HG03139 (cell line): ENCODE measurements around the gene DLG1.
"Not testable (repeated sequence)": the region's sequence is repeated elsewhere in the genome, so short reads cannot be mapped to it uniquely, and the experiment has no call there.

Experiments used
- ATAC-seq: cut with Tn5 transposase; IDR thresholded peaks from one replicate; pipeline ENCODE4 v1.9.1; 2021; ENCODE audit not compliant: unreplicated experiment

The DLG1 gene

DNA sequence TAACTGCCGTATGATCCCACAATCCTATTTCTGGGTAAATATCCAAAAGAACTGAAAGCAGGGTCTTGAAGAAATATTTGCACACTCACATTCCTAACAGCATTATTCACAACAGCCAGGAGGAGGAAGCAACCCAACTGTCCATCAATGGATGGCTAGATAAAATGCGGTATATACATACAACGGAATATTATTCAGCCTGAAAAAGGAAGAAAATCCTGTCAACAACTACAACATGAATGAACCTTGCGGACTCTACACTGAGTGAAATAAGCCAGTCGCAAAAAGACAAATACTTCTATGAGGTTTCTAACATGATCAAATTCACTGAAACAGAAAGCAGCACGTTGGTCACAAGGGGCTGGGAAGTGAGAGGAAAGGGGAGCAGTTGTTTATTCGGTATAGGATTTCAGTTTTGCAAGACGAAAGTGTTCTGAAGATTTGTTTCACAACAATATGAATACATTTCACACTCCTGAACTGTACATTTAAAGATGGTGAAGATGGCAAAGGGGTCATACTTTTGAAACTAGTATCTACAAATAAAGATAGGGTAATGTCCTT lies 6.2 kb downstream of the DLG1 start:
- ATAC-seq: no peak

- ATAC-seq: no peak
These were observed 8.7 kb downstream of the DLG1 start for GRCh38 chr3:197289726-197290125.

- no peak for ATAC-seq
These were observed 11.7 kb downstream of the DLG1 start for GRCh38 chr3:197286678-197287077.

GRCh38 chr3:197285557-197285956 lies 12.9 kb downstream of the DLG1 start:
- ATAC-seq: no peak

DNA sequence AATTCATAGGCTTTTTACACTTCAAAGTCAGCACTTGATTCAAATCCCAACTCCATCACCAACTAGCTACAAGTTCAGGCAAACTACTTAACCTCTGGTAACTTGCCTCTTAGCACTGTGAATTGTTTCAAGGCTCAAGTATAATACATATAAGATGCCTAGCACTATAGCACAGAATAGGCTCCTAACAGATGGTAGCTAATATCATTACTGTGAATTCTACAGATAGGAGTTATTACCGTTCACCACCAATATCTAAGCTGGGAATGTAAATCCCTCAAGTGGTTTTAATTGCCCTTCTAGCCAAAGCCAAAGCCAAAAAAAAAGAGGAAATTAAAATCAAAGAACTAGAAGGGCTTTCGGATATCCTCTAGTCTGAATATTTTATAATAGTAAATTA lies 15.4 kb downstream of the DLG1 start:
- ATAC-seq: no peak

GRCh38 chr3:197281849-197282248 lies 16.6 kb downstream of the DLG1 start:
- ATAC-seq: no peak

GRCh38 chr3:197280156-197280555 lies 18.3 kb downstream of the DLG1 start:
- ATAC-seq: no peak

- ATAC-seq: no peak
These were observed 19.5 kb downstream of the DLG1 start for GRCh38 chr3:197278933-197279332.

GRCh38 chr3:197276808-197277207 lies 21.6 kb downstream of the DLG1 start:
- ATAC-seq: not testable (repeated sequence)

DNA sequence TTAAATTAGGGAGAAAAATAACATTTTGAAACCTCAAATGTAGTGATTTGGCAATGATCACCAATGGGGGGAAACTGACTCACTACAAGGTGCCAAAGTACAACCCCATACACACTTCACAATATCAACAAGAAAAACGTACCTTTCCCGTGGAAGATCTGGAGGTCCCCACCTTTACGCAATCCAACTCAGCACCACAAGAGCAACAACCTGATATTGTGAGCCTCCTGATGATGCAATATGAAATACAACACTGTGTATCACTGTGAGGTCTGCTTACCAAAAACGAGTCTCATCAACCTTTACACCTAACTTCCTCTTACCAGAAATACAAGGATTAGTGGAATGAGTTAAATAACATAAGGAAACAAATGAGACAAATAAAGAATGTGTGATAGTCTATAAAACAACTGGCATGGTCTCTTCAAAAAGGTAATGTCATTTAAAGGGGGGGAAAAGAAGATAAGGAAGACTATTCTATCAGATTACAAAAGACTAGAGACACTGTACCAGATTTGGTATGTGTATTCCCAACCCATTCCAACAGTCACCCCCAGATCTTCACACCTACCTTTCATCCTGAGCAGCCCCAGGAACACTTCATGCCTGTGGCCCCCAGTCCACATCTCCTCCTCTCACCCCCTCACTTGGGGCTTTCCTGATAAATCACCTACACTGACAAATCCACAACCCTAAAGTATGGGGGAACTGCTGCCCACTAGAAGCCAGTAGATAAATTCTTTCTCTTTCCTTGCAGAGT lies 27.7 kb downstream of the DLG1 start:
- no peak for ATAC-seq

DNA sequence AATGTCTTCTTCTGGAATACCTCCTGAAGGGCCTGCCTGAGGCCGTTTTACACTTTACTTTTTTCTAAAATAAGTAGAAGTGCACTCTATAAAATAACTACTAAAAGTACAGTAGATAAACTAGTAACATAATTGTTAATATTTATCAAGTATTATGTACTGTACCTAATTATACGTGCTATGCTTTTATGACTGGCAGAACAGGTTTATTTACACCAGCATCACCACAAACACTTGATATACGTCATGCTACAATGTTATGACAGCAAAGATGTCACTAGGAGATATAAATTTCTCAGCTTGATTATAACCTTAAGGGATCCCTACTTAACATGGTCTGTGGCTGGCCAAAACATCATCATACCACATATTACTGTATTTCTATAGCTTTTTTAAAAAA lies 29.4 kb downstream of the DLG1 start:
- no peak for ATAC-seq

- no peak for ATAC-seq
These were observed 30.1 kb downstream of the DLG1 start for GRCh38 chr3:197268294-197268693.

DNA sequence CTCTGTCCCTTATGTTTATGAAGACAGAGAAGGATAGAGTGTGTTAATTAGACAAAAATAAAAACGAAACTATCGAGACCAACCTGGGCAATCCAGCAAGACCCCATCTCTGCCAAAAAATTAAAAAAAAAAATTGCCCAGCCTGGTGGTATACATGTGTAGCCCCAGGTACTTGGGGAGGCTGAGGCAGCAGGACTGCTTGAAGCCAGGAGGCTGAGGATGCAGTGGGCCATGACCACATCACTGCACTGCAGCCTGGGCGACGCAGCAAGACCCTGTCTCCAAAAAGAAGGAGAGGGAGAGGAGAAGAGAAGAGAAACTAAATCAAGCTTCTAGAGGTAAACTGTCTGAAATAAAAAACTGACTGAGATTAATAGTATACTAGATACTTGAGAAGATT lies 32.1 kb downstream of the DLG1 start:
- ATAC-seq: no peak

DNA sequence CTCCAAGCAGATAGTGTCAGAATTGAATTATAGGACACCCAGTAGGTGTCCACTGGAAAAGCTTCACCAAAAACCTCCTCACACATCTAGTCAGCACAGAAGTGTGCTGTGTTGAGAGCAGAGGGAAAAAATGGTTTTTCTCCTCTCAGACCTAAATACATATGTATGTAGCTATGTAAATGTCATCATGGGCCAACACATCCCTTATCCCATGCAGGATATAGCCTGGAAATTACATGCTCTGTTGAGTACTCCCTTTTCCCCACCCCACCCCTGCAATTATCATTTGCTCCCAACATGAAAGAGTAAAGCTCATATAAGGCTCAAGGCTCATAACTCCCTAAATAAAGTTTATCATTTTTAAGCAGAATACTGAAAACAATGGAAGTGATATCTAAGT lies 35.7 kb downstream of the DLG1 start:
- no peak for ATAC-seq

- no peak for ATAC-seq
These were observed 37.3 kb downstream of the DLG1 start for GRCh38 chr3:197261164-197261509.

DNA sequence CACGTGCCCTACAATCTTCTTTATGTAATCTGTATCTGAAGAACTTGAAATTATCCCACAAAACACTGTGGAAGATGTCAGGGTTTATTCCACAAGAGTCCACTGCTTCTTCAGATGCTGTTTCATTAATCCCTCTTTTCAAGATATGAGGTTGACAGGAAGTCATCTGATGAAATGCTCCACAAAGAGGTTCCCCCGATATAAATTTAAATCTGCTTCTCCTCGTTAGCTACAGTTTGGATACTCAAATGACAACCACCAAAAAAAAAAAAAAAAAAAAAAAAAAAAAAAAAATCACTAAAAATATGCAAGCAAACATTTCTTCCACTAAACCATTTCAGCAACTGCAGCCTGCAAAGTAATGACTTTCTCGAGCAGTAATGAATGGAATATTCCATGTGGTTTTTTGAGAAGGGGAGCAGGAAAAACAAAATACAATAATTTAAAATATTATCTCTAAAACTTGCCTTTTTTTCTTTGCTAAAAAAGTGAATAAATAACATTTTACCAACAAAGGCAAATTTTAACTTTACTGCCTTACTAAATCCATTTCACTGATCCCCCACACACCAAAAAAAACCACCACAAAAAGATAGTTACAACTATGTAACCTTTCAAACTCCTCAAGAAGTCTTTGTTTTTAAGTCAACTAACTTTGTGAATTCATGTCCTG lies 37.8 kb downstream of the DLG1 start:
- no peak for ATAC-seq

GRCh38 chr3:197259096-197259495 lies 39.3 kb downstream of the DLG1 start:
- ATAC-seq: no peak

DNA sequence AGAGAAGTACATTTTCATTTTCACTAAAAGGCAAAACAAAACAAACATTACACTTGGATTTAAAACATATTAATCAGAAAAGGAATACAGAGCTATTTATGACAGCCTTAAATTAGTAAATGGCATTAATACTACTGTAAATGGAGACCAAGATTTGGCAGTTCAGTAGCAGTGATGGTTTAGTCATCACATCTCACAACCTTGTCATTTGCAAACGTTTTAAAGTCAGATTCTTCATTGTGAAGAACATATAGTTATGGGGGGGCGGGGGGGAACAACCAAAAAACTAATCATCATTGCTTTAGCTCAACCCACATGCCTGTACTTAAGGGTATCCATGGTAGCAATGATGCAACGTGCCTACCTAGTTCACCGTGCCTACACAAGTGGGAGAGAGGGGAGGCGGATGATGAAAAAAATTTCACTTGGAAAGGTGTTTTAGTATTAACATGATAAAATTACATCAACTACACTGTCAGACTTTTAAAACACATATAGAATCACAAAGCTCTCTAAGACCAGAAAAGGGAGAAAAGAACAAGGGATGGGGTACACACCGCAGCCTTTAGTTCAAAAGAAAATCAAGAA lies 40.1 kb downstream of the DLG1 start:
- no peak for ATAC-seq

- ATAC-seq: no peak
These were observed 40.7 kb downstream of the DLG1 start for GRCh38 chr3:197257711-197258110.

DNA sequence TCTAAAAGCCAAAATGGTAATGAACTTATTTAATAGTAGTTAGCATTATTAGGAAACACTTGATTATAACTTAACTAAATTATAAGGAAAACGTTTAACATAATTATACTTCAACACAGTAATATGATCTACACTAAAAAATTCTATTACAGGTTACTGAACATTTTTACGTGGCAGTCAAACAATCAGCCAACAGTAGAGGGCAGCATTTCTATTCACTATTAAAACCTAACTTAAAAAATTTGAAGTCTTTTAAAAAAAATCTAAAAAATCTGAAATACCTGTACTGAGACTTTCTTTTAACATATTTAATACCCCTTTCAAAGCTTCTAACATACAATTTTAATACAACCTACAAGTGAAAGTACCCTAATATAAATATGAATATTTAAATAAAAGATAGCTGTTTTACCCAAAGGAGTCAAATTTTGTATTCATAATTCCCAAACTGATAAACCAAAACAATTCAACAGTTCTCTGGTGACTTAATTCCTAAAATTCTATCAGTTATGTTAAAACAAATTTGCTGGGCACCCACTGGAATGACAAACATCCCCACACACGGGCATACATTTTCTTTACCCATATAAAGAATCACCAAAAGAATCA lies 41.5 kb downstream of the DLG1 start:
- ATAC-seq: no peak

DNA sequence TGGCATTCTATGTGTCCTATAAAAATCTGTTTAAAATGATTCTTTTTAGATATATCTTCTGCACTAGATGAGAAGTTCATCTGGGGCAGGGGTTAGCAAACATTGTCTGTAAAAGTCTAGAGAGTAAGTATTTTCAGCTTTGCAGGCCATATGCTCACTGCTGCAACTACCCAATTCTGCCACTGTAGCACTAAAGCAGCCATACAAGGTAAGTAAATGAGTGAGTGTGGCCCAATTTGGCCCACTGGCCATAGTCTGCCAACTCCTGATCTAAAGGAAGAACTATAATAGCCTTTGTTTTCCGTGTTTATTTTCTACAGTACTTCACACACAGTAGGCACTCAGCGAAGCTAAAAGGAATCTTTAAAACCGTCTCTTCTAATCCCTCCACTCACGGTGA lies 42.3 kb downstream of the DLG1 start:
- ATAC-seq: no peak
